HEK293T (cell line): ENCODE data around the gene RBM20.
"Not testable (repeated sequence)": the region's sequence is repeated elsewhere in the genome, so short reads cannot be mapped to it uniquely, and the experiment has no call there.

Source experiments
- CTCF ChIA-PET: fragments of 350-600 bp; formaldehyde crosslinking; extraction: SDS; loops from one replicate; lab custom pipeline; 2021; ENCODE audit warnings: antibody characterized with exemption, inconsistent platforms; lab: Yijun Ruan, JAX
- POLR2A ChIA-PET: fragments of 350-600 bp; formaldehyde crosslinking; extraction: SDS; loops from one replicate; lab custom pipeline; 2020; ENCODE audit warnings: antibody characterized with exemption, inconsistent platforms; lab: Yijun Ruan, JAX
- DNase-seq: peaks from one replicate; pipeline ENCODE4 v3.0.0; 2012; ENCODE audit warnings: mixed read lengths; ENCODE audit errors: extremely low spot score
- BHLHE40 ChIP-seq: fragments of 450-650 bp; IDR thresholded peaks from 2 replicates; pipeline ENCODE4 v1.6.1; 2016; ENCODE audit warnings: mild to moderate bottlenecking, moderate library complexity, borderline replicate concordance
- CTBP1 ChIP-seq: fragments of 450-650 bp; IDR thresholded peaks from 2 replicates; pipeline ENCODE4 v1.6.1; 2016; ENCODE audit warnings: borderline replicate concordance
- ELF4 ChIP-seq: fragments of 450-650 bp; IDR thresholded peaks from 2 replicates; pipeline ENCODE4 v1.6.1; 2017; ENCODE audit warnings: antibody characterized with exemption
- FOXA1 ChIP-seq: fragments of 450-650 bp; IDR thresholded peaks from 2 replicates; pipeline ENCODE4 v1.6.1; 2016; ENCODE audit warnings: mild to moderate bottlenecking
- FOXK2 ChIP-seq: fragments of 450-650 bp; IDR thresholded peaks from 2 replicates; pipeline ENCODE4 v1.6.1; 2016; ENCODE audit warnings: mild to moderate bottlenecking
- FOXM1 ChIP-seq: fragments of 450-650 bp; IDR thresholded peaks from 2 replicates; pipeline ENCODE4 v1.6.1; 2017; ENCODE audit warnings: mild to moderate bottlenecking, borderline replicate concordance
- HDGF ChIP-seq: fragments of 450-650 bp; IDR thresholded peaks from 2 replicates; pipeline ENCODE4 v1.6.1; 2017; ENCODE audit warnings: antibody characterized with exemption, borderline replicate concordance
- L3MBTL2 ChIP-seq: fragments of 450-650 bp; conservative IDR thresholded peaks from 2 replicates; pipeline ENCODE4 v1.6.1; 2016; ENCODE audit warnings: mild to moderate bottlenecking
- LEF1 ChIP-seq: fragments of 450-650 bp; IDR thresholded peaks from 2 replicates; pipeline ENCODE4 v1.6.1; 2017; ENCODE audit warnings: mild to moderate bottlenecking, borderline replicate concordance
- NFRKB ChIP-seq: fragments of 450-650 bp; IDR thresholded peaks from 2 replicates; pipeline ENCODE4 v1.6.1; 2016; ENCODE audit warnings: mild to moderate bottlenecking, moderate library complexity
- SP1 ChIP-seq: fragments of 450-650 bp; IDR thresholded peaks from 2 replicates; pipeline ENCODE4 v1.6.1; 2017
- SUZ12 ChIP-seq: fragments of 450-650 bp; IDR thresholded peaks from 2 replicates; pipeline ENCODE4 v1.6.1; 2016; ENCODE audit warnings: mild to moderate bottlenecking
- TARDBP ChIP-seq: fragments of 450-650 bp; IDR thresholded peaks from 2 replicates; pipeline ENCODE4 v1.6.1; 2016
- ZNF384 ChIP-seq: fragments of 450-650 bp; IDR thresholded peaks from 2 replicates; pipeline ENCODE4 v1.6.1; 2016
- TF ChIP-seq, protein P1 (sequence below): fragments of 450-650 bp; IDR thresholded peaks from 2 replicates; pipeline ENCODE4 v1.6.1; 2016

Gene RBM20

DNA sequence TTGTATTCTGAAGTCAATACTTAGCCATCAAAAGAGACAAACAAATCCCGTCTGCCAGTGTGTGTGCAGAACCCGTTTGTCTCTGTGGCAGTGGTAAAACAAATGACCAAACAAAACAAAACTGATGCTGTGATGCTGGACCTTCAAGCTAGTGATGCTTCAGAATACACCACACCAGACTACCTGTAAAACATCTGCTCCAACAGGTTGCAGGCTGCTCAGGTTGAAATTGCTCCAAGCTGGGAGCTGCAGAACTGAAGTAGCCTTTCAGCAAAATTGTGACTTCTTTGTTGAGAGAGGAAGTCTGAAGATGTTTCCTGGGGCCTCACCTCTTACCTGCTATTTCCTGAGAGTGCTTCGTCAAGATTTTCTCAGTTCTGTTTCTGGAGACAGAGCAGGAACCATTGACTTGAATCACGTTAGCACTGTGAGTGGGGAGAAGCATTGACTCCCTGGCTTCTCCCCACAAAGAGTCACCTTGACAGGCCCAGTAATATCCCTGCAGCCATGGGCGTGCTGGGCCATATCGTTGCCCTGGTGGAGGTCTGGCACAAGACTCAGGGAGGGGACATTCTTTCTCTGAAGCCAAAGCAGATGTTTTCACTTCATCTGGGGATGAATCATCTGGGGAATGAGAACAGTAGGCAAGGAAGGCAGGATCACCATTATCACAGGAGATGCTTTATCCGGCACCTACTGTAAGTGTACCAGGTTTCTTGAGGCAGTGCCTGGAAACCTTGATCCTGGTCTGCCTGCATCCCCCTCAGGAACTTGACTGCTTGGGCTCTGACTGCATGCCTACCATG, 80.2 kb downstream of the RBM20 start:
- CTCF ChIA-PET: interaction anchor here (0.6 kb wide), 1 partner anchor 868 kb away, joined by 3 read pairs; no protein-coding TSS in a partner anchor
- TF ChIP-seq SUZ12 (no peak), FOXM1 (no peak), HDGF (no peak), NFRKB (no peak), BHLHE40 (no peak), ZNF384 (no peak), CTBP1 (no peak), FOXA1 (no peak), SP1 (no peak), L3MBTL2 (no peak)
- TF ChIP-seq, protein P1, sequence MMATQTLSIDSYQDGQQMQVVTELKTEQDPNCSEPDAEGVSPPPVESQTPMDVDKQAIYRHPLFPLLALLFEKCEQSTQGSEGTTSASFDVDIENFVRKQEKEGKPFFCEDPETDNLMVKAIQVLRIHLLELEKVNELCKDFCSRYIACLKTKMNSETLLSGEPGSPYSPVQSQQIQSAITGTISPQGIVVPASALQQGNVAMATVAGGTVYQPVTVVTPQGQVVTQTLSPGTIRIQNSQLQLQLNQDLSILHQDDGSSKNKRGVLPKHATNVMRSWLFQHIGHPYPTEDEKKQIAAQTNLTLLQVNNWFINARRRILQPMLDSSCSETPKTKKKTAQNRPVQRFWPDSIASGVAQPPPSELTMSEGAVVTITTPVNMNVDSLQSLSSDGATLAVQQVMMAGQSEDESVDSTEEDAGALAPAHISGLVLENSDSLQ: no peak
- DNase-seq: no peak
- POLR2A ChIA-PET: no interaction called here

DNA sequence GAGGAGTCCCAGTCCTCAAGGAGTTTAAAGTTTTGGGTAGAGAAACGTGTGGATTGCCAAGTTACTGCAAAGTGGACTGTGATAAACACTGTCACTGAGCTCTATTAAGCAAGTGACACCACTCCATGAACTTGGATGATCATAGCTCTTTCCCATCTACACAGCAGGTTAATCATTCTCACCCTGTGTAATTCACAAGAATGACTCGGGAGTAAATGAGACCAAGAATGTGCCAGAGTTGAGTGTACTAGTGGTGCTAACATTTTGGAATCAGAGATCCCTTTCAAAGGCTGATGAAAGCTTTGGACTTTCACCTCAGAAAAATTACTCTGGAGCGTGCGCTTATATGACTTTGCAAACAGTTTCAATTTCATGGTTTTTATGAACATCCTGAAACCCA, 80.8 kb downstream of the RBM20 start:
- ChIA-PET CTCF (interaction anchor here (0.6 kb wide), 1 partner anchor 868 kb away, joined by 3 read pairs; no protein-coding TSS in a partner anchor), POLR2A (no interaction called here)
- no peak for TF ChIP-seq FOXM1
- no peak for TF ChIP-seq HDGF
- no peak for TF ChIP-seq L3MBTL2
- TF ChIP-seq FOXA1: no peak
- DNase-seq: no peak

DNA sequence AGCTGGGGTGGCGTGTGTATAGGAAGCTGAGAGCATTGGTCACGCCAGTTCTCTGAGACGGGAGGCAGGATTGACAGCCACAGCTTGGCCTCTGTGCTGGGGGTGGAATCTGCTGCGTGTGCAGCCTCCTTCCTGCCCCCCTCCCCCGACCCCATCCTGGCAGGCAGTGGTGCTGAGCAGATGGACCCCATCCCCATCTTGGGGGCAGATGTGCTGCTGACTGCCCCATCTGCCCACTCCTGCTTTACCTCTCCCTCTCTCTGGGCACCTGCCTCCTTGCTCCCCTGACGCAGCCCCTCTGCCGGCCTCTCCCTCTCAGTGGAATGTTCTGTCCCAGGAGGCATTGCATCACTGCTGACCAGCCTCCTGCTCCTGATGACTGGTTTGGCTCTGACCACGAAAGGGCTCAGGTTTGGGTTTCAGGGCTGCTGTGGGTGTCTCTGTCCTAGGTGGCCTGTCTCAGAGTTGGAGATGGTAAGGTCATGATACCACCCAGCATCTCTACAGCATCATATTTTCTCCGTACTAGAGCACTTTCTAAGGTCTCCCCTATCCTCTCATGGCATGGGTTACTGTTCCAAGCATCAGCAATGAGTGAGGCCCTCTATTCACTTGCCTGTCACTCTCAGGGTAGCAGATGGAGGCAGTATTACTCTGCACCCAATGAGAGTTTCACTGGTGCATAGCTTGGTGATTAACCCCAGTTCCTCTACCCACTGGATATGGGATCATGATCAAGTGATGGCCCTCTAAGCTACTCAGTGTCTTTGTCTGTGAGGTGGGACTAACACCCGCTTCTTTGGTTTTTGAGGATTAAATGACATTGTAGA, 81.9 kb downstream of the RBM20 start:
- DNase-seq: no peak
- CTCF ChIA-PET: no interaction called here
- POLR2A ChIA-PET: no interaction called here
- TF ChIP-seq, protein P1: peak; percentile 27; the same call in 1 of the 2 replicates
- TF ChIP-seq L3MBTL2: no peak

DNA sequence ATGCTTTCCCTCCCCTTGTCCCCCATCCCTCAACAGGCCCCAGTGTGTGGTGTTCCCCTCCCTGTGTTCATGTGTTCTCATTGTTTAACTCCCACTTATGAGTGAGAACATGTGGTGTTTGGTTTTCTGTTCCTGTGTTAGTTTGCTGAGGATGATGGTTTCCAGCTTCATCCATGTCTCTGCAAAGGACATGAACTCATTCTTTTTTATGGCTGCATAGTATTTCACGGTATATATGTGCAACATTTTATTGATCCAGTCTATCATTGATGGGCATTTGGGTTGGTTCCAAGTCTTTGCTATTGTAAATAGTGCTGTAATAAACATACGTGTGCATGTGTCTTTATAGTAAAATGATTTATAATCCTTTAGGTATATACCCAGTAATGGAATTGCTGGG, 83.6 kb downstream of the RBM20 start:
- POLR2A ChIA-PET, CTCF ChIA-PET, DNase-seq: not testable (repeated sequence)

DNA sequence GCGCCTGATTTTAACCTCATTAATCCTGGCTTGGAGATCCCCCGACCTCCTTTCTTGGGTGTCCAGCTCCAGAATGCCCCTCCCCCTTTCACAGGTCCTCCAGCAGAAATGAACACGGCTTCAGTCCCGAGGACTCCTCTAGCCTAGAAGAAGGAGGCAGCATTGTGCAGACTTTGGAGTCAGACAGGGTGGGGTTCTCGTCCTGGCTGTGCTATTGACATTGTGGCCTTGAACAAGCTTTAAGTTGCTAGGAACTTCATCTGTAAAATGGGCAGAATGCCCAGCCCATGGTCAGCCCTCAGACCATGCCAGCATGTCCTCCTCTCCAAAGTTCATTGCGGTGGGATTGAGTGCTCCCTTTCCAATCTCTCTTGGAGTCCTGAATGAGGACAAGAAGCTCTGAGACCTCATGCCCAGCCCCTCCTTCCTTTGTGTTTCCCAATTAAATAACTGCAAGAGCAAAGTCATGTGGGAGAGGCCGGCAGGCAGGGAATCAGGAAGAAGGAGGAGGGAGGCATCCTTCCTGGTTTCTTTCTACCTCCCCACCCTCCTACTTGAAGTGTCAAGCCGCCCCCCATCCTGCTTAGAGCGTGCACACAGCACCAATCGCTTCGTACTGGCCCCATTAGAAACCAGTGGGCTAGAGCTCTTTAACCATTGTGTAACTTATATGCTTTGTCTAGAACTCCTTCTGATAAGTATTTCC, 86.4 kb downstream of the RBM20 start:
- ChIA-PET CTCF (interaction anchor here (0.6 kb wide), 1 partner anchor 114 kb away, joined by 4 read pairs; no protein-coding TSS in a partner anchor), POLR2A (no interaction called here)
- no peak for DNase-seq
- TF ChIP-seq FOXK2 (no peak), ELF4 (no peak), L3MBTL2 (no peak), ZNF384 (no peak), TARDBP (no peak), FOXM1 (no peak), SP1 (no peak), HDGF (no peak), LEF1 (no peak), CTBP1 (no peak), BHLHE40 (no peak), FOXA1 (no peak)
- TF ChIP-seq, protein P1: no peak

DNA sequence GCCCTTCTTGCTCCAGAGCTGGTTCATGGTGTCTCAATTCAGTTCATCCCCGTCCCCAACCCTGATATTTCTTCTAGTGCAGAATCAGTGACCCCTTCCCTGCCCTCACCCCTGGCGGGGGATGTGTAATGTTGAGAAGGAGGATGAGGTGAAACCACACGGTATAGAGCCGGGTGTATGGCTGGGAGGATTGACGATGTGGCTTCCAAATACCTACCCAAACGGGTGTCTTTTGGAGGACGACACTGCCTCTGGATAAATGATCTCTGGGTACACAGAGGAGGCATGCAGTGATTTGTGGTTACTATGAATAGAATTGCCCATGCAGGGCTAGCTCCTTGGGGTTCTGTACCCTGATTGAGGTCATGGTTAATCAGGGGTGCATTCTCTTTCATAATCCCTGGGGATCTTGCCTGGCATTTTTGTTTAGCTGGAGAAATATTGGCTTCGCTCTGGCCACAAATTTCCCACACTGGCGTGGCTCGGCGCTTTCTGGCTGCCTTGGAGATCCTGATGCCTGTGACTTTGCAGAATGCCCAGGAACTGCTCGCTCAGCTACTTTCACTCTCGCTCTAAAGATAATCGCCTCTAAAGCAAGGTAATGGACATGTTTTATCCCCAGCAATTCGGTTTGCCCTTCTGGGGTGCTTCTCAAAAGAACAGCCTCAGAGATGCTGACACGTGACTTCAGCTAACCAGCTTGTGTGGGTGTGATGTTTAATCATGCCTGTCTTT, 89.2 kb downstream of the RBM20 start:
- ChIA-PET POLR2A (no interaction called here), CTCF (no interaction called here)
- TF ChIP-seq SUZ12: no peak
- no peak for TF ChIP-seq BHLHE40
- no peak for TF ChIP-seq ZNF384
- TF ChIP-seq LEF1: no peak
- no peak for TF ChIP-seq FOXK2
- no peak for DNase-seq
